D721Med (cell line): ENCODE results near the gene SMIM30.

Experiments
- DNase-seq: peaks from one replicate; pipeline ENCODE4 v3.0.0; 2011; ENCODE audit warnings: low spot score; ENCODE audit not compliant: insufficient read length
- FAIRE-seq: peaks from 2 replicates; lab custom pipeline; 2011; peaks lifted over from hg19 to GRCh38; lab: Jason Lieb, UNC
- TF ChIP-seq, protein P1 (sequence below): IDR thresholded peaks from 2 replicates; pipeline ENCODE4 v1.5.1; 2012; ENCODE audit warnings: mild to moderate bottlenecking, control low read depth; ENCODE audit not compliant: insufficient read depth; ENCODE audit errors: missing control alignments

Gene SMIM30

DNA sequence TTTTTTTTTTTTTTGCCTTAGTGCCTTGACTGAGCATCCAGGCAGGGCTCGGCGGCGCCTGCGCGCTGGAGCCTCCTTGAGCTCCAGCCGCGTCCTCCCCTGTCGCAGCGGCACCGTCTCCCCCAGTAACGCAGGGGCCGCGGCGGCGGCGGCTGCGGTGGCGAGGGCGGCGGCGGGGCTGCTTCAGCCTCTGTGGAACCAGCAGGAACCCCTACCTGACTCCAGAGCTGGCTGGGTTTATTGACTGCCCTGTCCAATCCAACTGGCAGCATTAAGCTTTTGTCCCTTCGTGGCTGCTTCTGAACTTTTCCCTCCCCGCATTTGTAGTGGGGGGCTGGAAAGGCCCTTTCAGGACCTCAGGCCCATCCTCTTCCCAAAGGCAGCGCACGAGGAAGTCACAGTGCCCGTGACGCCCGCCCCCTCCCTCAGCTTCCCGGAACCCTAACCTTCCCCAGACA, 31.9 kb downstream of the SMIM30 start, which contains the start of gene GPR85:
Gene GPR85, minus strand, starts transcription at position 397 of the 458 bp plus-strand sequence. CDS start 2,106 bp downstream, outside the sequence.
- DNase-seq (peak; percentile 38), FAIRE-seq (no peak)
- TF ChIP-seq, protein P1, sequence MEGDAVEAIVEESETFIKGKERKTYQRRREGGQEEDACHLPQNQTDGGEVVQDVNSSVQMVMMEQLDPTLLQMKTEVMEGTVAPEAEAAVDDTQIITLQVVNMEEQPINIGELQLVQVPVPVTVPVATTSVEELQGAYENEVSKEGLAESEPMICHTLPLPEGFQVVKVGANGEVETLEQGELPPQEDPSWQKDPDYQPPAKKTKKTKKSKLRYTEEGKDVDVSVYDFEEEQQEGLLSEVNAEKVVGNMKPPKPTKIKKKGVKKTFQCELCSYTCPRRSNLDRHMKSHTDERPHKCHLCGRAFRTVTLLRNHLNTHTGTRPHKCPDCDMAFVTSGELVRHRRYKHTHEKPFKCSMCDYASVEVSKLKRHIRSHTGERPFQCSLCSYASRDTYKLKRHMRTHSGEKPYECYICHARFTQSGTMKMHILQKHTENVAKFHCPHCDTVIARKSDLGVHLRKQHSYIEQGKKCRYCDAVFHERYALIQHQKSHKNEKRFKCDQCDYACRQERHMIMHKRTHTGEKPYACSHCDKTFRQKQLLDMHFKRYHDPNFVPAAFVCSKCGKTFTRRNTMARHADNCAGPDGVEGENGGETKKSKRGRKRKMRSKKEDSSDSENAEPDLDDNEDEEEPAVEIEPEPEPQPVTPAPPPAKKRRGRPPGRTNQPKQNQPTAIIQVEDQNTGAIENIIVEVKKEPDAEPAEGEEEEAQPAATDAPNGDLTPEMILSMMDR = no peak

DNA sequence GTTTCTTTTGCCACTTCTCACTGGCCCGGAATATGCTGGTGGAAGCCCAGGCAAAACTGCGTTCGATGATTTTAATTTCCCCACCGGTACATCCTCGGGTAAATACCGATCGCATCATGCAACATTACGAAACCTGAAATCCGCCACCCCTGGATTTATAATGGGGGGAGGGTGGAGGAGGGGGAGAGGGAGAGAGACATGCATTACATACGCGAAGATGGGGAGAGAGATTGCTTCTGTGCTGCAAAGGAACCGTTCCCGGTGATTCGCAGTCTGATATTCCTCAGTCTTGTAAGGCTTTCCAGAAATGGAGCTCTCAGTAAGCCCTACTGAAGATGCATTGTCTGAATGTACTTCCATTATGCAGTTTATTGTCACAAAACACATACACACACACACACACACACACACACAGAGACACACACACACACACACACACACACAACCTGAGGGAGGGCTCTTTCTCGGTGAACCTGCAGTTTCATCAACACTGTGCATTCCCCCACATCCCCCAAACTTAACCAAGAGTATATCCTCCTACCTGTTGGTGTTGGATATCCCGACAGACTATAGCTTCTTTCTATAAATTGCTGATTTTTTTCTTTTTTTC, 32.5 kb downstream of the SMIM30 start:
- TF ChIP-seq, protein P1 = no peak
- FAIRE-seq = no peak
- no peak for DNase-seq

DNA sequence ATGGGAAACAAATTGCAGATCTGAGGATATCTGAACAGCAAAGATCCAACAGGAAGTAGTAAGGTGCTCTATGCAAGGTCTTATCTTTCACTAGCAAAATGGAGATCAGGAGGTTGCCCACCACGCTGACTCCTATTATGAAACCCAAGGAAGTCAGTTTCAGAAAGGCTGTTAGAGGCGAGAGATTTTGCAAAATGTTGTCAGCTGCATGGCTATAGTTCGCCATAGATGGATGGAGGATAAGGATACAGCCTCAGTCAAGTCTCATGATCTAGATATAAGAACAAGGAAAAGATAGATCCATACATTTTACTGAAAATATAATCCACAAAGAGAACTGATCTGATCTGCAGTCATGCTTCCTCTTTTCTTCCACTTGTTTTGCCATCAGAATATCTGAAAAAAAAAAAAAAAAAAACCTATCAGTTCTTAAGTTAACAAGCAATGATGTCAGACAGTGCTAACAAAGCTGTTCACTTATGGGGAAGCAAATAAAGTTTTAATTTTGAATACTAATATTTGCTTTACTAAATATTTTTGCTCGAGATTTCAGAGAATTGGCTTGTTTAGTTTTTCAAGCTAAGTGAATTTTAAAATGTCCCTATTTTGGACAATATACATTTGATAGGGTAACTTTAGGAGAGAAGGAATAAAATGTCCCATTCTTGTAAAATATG, 33.7 kb downstream of the SMIM30 start:
- DNase-seq = no peak
- FAIRE-seq = no peak
- TF ChIP-seq, protein P1 = no peak

DNA sequence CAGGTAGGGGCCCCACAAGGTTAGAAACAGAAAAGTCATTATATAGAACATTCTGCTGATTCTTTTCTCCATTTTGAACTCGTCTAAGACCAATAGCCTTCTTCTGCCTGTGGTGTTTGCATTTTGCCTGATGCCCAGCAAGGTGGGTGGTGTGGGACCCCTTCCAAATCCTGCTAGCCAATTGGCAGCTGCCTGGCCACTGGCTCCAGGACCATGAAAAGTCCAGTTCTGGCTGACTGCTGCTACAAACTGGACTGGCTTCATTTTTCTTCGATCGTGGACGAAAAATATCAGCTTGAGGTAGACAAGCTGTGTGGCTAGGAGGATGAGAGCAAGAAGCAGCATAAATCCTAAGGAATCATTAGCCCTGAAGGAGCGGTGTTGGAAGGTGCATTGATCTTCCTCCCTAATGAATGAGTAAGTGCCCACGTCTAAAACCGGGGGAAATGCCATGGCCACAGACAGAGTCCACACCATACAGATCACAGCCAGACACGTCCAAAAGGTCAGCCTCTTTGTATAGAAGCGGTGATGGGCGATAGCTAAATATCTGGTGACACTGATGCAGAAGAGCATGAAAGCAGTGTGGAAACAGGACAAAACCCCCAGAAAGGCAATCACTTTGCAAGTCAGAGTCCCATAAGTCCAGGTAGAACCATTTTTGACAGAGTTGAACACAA, 34.4 kb downstream of the SMIM30 start:
- TF ChIP-seq, protein P1 = no peak
- DNase-seq = no peak
- no peak for FAIRE-seq

DNA sequence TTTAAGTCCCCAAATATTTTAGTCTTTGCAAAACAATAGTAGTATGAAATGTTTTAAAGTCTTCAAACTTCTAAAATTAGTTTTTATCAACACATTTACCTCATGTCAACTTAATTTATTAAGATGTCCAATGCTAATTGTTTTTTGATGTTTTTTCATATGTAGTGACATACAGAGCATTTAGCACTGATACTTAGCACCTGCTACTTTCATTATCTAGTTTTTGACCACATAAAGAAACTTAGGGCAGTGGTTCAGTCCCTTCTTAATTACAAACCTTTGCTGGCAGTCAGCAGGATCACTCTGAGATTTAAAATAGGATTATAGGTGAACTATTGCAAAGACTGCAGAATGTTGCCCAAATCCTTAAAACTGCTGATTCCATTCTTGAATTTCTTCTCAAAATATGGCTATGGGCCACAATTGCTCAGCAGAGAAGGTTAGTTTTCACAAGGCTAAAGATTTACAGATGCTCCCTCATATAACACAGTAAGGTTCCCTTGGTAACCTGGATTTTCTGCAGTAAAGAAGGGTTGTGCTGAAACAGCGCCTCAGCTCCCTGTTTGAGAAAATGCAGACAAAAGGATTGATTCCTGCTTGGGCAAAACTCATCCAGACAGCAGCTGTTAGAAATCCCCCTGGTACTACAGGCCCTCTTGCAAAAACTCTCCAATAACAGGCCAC, 35.1 kb downstream of the SMIM30 start:
- no peak for FAIRE-seq
- TF ChIP-seq, protein P1 = no peak
- no peak for DNase-seq

DNA sequence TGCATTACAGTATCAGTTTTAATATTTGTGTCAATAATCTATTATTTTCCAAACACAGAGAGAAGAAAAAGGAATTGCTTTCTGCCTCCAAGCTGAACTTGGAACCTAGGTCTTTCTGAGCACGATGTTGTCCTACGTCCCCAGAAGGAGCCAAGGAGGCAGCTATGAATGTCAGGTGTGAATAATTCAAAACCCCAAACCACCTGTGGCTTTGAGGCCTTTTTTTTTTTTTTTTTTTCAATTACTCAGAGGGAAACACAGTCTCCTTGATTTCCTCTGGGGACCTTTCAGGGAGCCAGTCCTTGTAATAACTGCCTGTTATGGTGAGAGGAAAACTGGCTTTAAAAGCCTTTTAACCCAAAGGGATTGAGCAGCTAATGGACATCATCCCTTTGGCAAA, 40.0 kb downstream of the SMIM30 start:
- DNase-seq (no peak), FAIRE-seq (no peak)
- TF ChIP-seq, protein P1 = no peak
